ENCODE data around the gene HDC. TPM values are rescaled to one million over a fixed set of nuclear protein-coding genes. Genes with fewer than 3 reads are reported as not detected.

The HDC gene
- total RNA-seq, 1 experiment from 2014 or later = not detected

DNA sequence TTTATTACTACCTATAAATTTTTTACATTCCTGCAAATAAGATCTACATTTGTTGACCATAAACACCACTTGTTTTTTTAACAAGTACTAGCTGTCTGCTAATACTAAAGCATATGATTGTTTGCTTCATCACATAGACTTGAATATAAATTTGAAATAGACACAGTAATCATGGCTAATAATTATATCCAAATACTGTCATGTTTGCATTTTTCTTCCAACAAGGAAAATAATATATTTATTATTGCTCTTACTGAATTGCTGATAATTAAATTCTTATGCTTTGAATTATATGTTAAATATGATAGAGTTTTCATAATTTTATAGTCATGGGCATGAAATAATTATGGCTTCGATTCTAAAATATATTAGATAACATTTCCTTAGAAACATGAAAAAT is 40.5 kb downstream of the HDC start:
- DNase-seq (ENCODE audit: low read depth) = no peak

DNA sequence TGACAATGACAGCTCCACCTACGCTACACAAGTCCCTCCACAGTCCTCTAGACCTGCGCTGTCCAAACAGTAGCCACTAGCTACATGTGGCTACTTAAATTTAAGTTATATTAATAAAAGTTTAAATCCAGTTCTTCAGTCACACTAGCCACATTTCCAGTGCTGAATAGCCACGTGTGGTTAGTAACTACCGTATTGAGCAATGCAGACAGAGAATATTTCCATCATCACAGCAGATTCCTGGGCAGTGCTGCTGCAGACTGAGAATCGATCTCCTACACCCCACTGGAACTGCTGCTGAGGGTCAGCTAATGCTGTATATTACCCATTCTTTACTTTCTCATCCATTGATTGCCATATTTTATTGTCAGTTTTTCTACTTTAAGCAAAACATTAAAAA is 40.9 kb downstream of the HDC start:
- no peak for DNase-seq (ENCODE audit: low read depth)

DNA sequence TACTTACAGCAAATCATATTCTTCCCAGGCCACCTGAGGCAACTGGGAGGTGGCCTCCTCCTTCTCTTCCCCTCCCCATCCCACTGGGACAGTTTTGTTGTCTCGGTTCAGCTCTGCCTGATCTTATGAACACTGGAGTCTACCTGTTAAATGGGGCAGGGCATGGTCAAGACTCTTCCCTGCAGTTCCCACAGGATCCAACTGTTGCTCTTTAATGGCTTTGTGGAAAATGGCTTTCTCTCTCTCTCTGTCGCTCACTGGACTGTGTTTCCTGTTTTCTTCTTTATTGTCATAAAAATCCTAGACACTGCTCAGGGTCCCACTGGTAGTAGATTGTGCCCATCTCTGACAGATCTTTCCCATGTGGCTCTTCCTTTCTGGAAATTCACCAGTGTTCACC is 43.3 kb downstream of the HDC start:
- no peak for DNase-seq (ENCODE audit: low read depth)

DNA sequence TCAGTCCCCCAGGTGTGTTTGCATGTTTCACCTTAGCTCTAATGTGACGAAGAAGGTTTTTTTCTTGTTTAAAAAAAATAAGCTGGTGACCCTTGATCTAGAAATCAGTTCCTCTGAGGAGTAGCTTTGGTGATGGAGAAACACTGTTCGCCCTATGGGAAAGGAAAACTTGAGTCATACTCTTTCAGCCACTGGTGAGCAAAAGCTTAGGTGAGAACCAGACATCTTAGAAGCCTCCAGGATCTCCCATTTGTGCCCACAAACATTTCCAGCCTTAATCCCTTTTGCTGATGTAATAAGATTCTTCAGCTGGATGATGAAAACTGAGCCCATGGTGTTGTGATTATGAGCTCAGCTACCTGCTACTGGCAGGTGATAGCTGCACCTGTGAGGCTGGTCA is 45.7 kb downstream of the HDC start:
- DNase-seq (ENCODE audit: low read depth) = no peak

DNA sequence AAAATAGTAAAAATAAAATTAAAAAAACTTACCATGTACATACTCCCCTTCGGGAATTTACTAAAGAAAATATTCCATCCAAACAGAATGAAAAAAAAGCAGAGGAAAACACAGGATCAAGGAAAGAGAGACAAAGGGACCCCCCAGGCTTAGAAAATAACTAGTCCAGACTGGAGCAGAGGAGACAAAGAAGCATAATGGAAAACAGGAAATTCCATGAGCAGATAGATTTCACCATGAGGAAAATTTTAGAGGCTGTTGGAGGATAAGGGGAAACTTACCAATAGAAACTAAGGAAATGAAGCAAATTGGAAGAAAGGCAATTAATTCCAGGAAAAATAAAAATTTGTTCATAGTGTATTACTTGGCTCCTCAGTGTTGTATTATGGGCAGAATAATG is 46.8 kb downstream of the HDC start:
- DNase-seq (ENCODE audit: low read depth) = no peak

DNA sequence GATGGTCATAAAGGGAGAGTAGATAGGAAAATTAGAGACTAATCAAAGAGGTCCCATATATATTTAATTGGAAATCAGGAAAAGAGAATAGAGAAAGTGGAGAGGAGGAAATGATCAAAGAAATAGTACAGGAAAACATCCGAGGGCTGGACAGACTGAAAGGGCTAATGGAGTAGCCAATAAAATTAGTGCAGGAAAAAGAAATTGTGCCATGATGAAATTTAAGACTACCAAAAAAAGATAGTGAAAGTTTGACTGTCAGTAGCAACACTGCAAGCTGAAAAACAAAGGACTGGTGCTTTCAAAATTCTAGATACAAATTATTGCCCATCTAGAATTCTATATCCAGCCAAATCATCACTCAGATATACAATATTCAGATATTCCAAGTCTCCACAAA is 47.2 kb downstream of the HDC start:
- no peak for DNase-seq (ENCODE audit: low read depth)

DNA sequence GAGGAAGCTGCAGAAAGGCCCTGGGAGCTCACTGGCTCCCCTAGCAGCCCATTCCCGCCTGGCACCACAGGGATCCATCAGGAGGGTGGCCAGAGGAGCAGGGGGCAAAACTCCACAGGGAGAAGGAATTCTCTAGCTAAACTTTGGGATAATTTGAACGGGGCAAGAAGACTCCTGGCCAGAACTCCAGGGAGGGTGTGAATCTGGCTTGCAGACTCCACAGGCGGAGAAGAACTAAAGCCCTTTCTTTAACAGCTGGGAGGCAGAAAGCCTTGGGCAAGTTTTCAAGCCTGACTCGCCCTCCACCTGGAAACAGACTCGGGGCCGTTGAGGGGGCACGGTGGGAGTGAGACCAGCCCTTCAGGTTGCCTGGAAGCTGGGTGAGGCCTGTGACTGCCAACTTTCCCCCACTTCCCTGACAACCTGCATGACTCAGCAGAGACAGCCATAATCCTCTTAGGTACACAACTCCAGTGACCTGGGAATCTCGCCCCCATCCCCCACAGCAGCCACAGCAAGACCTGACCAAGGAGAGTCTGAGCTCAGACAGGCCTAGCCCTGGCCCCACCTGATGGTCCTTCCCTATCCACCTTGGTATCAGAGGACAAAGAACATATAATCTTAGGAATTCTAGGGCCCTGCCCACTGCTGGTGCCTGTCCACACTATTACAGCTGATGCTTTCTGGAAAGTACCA is 54.9 kb downstream of the HDC start:
- peak; percentile 33 for DNase-seq (ENCODE audit: low read depth)

DNA sequence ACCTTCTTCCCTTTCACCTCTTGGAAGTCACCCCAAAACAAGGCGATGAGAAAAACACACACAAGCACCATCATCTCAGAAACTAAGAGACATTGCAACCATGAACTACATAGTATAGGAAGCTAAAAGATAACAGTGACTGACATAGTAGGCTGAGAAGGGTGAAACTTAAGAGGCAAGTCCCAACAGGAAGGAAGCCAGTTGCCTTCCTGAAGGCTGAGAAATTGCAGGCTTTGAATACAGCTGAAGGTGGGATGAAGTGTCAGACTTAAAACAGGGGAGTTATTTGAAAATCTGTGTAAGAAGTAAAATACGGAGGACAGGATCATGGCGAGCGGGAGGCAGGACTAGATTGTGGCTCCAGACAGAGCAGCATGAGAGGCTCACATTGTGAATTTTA is 55.7 kb downstream of the HDC start:
- no peak for DNase-seq (ENCODE audit: low read depth)

DNA sequence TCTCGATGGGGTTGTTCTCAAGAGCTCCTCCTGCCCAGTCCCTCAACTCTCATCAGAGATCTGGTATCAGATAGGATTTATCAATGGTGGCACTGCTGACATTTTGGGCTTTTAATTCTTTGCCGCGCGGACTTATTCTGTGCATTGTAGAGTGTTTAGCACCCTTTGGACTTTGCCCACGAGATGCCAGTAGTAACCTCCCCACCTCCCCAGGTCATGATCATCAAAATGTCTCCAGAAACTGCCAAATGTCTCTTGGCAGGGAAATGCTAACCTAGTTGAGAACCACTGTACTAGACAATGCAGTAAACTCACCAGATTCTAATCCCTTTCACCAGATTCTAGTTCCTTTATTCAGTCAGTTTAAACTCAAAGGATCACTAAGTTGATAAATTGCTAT is 59.5 kb downstream of the HDC start:
- DNase-seq (ENCODE audit: low read depth) = no peak

DNA sequence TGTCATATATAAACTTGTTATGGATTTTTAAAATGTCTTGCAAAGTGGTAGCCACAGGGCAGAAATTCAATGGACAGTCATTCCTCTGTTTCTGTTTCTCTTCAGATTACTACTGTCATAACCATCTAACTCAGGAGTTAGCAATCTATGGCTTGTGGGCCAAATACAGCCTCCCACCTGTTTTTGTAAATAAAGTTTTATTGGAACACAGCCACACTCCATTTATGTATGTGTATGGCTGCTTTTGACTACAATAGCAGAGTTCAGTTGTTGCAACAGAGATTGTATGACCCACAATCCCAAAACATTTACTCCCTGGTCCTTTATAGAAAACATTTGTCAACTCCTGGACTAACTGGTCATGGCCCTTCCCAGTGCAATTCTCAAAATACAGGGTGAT is 63.5 kb downstream of the HDC start:
- DNase-seq (ENCODE audit: low read depth) = no peak

DNA sequence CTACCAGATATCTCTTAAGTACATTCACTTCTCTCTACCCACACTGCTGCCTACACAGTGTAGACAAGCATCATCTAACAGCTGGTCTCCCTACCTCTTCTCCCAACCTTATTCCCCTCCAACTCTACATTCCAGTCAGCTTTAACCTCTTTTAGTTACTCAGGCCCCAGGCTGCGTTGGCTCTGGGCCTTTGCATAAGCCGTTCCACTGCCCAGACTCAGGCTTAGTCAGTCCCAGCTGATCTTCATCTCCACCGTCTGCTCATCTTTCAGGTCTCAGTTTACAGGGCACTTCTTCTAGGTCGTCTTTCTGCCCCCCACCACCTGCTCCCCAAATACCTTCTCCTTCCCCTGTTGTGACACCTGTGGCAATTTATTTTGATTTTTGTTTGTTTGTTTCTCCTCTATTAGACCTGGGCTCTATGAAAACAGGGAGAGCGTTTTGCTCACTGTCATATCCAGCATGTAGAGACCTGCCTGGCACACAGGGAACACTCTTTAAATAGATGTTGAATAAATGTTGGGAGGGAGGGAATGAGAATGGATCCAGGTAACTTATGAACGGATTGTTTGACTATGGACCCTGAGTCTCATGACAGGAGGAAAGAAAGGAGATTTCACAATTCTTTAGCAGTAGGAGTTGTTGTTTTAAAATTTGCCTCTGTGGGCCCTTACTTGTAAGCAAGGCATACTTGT is 72.5 kb downstream of the HDC start:
- DNase-seq (ENCODE audit: low read depth) = no peak

DNA sequence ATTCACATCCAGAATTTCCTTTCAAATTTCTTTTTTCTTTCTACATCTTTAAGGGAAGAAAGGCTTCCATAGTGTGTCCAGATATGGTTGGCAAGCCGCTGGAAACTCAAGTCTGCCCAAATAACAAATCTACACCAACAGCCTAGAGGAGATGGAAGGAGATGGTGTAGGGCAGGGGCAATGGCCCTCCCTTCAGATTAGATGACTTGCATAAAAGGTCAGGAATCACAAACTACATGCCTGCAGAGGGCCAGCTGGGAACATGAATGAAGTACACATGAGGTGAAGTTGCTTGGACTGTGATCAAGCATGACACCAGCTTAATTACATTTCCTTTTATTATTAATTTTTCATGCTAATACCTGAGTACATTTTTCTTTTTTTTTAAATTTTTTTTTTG is 73.4 kb downstream of the HDC start:
- DNase-seq (ENCODE audit: low read depth) = no peak

Other genes starting within 250 kb of the HDC start
- gene ATP8B4, start 146.5 kb downstream of the HDC start, total RNA-seq (2014; rRNA removed; shearing (Covaris generic)) = not detected in 2 replicates
- gene SLC27A2, start 83.5 kb downstream of the HDC start, total RNA-seq (2014; rRNA removed; shearing (Covaris generic)) = 1.1 and 1.3 TPM in 2 replicates
- 75.3 and 91.7 TPM in 2 replicates for gene GABPB1, start 89.5 kb upstream of the HDC start, total RNA-seq (2014; rRNA removed; shearing (Covaris generic))
- gene USP8, start 158.7 kb upstream of the HDC start, total RNA-seq (2014; rRNA removed; shearing (Covaris generic)) = 93.2 and 112 TPM in 2 replicates